HCT116 (cell line): Measurements from ENCODE around the gene NRXN2. TPM values are rescaled to one million over a fixed set of nuclear protein-coding genes. Genes with fewer than 3 reads are reported as not detected.

Source experiments
- ATAC-seq: fragments of 200-7000 bp; cut with Tn5 transposase; 2 replicates; pipeline ENCODE4 v1.9.1; 2020; ENCODE audit warnings: mild to moderate bottlenecking, moderate library complexity
- BruUV-seq: library from RNA; stranded (reverse); fragments of 400-500 nt; replicated peaks from 2 replicates; lab custom pipeline; 2021; lab: Mats Ljungman, UMichigan
- CTCF ChIA-PET: fragments of 300-600 bp; sonication (Branson Sonifier 250); formaldehyde crosslinking; loops from one replicate; lab custom pipeline; 2021; ENCODE audit warnings: antibody characterized with exemption; lab: Charles Lee
- POLR2A ChIA-PET: fragments of 300-600, 350-600 bp; sonication (Branson Sonifier 250); formaldehyde crosslinking; loops from one replicate; lab custom pipeline; 2021; ENCODE audit warnings: antibody characterized with exemption; lab: Charles Lee
- RAD21 ChIA-PET, 2 experiments: fragments of 300-600 bp; sonication (Branson Sonifier 250); formaldehyde crosslinking; loops; one replicate each; lab custom pipeline; 2023; ENCODE audit warnings: low total read pairs in 2 of 2; ENCODE audit not compliant: uncharacterized antibody in 2 of 2, unreplicated experiment in 2 of 2, low non-redundant PET in 1 of 2; lab: Charles Lee
- DNase-seq: peaks from one replicate; pipeline ENCODE4 v3.0.0-alpha.2; 2010; ENCODE audit warnings: low read depth, low spot score
- H2AFZ ChIP-seq: fragments of 200-600 bp; shearing (Covaris generic), sonication (generic); 2 replicates; pipeline ENCODE4 v1.6.1; 2017; ENCODE audit warnings: low read depth, mixed run types, mixed read lengths, antibody characterized with exemption, low read length; ENCODE audit not compliant: poor library complexity, severe bottlenecking
- H3K27ac ChIP-seq: 2 replicates; pipeline ENCODE4 v1.5.1; 2012; ENCODE audit warnings: low read depth, low read length
- H3K27me3 ChIP-seq: fragments of 200-600 bp; sonication (generic); 2 replicates; pipeline ENCODE4 v1.6.1; 2016; ENCODE audit warnings: mixed run types, low read length, mixed read lengths; ENCODE audit not compliant: insufficient read depth
- H3K36me3 ChIP-seq, 2 experiments: fragments of 200-500 bp in 1 of 2; fragments of 200-600 bp in 1 of 2; sonication (Bioruptor generic) in 1 of 2; sonication (generic) in 1 of 2; 2 replicates each; pipeline versions ENCODE4 v1.5.1 to v1.6.1; 2014 to 2016; ENCODE audit warnings: low read length in 2 of 2, inconsistent platforms in 1 of 2, mixed read lengths in 1 of 2, mixed run types in 1 of 2; ENCODE audit not compliant: insufficient read depth in 2 of 2, control insufficient read depth in 1 of 2
- H3K4me1 ChIP-seq, 2 experiments: fragments of 200-600 bp in 1 of 2; sonication (generic) in 1 of 2; 2 replicates each; pipeline versions ENCODE4 v1.5.1 to v1.6.1; 2012 to 2017; ENCODE audit warnings: low read length in 2 of 2, inconsistent platforms in 1 of 2, mild to moderate bottlenecking in 1 of 2, mixed read lengths in 1 of 2, mixed run types in 1 of 2, moderate library complexity in 1 of 2; ENCODE audit not compliant: insufficient read depth in 2 of 2, control insufficient read depth in 1 of 2
- H3K4me2 ChIP-seq: fragments of 200-600 bp; sonication (generic); 2 replicates; pipeline ENCODE4 v1.6.1; 2017; ENCODE audit warnings: mixed run types, low read length, mixed read lengths
- H3K4me3 ChIP-seq, 2 experiments: fragments of 200-600 bp in 1 of 2; sonication (generic) in 1 of 2; replicated peaks in 1 of 2; 2 replicates each; pipeline ENCODE4 v1.5.1; 2011 to 2016; ENCODE audit warnings: low read length in 2 of 2, control low read depth in 1 of 2, low read depth in 1 of 2, mild to moderate bottlenecking in 1 of 2, mixed read lengths in 1 of 2, mixed run types in 1 of 2
- H3K79me2 ChIP-seq: fragments of 200-600 bp; sonication (generic); 2 replicates; pipeline ENCODE4 v1.6.1; 2017; ENCODE audit warnings: mild to moderate bottlenecking, mixed run types, low read length, moderate library complexity, mixed read lengths; ENCODE audit not compliant: insufficient read depth
- H3K9ac ChIP-seq: fragments of 200-600 bp; sonication (generic); 2 replicates; pipeline ENCODE4 v1.6.1; 2016; ENCODE audit warnings: low read length, mixed read lengths
- H3K9me2 ChIP-seq: fragments of 200-600 bp; sonication (generic), shearing (Covaris generic); 2 replicates; pipeline ENCODE4 v1.6.1; 2017; ENCODE audit warnings: mixed run types, mild to moderate bottlenecking, moderate library complexity; ENCODE audit not compliant: insufficient read depth
- H3K9me3 ChIP-seq, 2 experiments: fragments of 200-500 bp in 1 of 2; fragments of 200-600 bp in 1 of 2; sonication (Bioruptor generic) in 1 of 2; sonication (generic) in 1 of 2; 2 replicates each; pipeline ENCODE4 v1.6.1; 2014 to 2017; ENCODE audit warnings: low read length in 2 of 2, mixed read lengths in 2 of 2, inconsistent platforms in 1 of 2, low read depth in 1 of 2, mild to moderate bottlenecking in 1 of 2, mixed run types in 1 of 2, moderate library complexity in 1 of 2; ENCODE audit not compliant: control insufficient read depth in 1 of 2, insufficient read depth in 1 of 2
- H4K20me1 ChIP-seq: fragments of 200-600 bp; sonication (generic), shearing (Covaris generic); 2 replicates; pipeline ENCODE4 v1.6.1; 2017; ENCODE audit warnings: mixed run types, mild to moderate bottlenecking, moderate library complexity; ENCODE audit not compliant: insufficient read depth
- CBX3 ChIP-seq: IDR thresholded peaks from 2 replicates; pipeline ENCODE4 v1.6.1; 2012; ENCODE audit warnings: low read depth
- CTCF ChIP-seq, 3 experiments: fragments of 200-600 bp in 1 of 3; sonication (generic) in 1 of 3; IDR thresholded peaks in 2 of 3; conservative IDR thresholded peaks in 1 of 3; 2 replicates each; pipeline ENCODE4 v1.5.1; 2012 to 2017; ENCODE audit warnings: low read depth in 2 of 3, low read length in 2 of 3, antibody characterized with exemption in 1 of 3, borderline replicate concordance in 1 of 3, control low read depth in 1 of 3, mild to moderate bottlenecking in 1 of 3, mixed read lengths in 1 of 3, mixed run types in 1 of 3, moderate library complexity in 1 of 3; ENCODE audit not compliant: insufficient read depth in 1 of 3
- ELF1 ChIP-seq: IDR thresholded peaks from 2 replicates; pipeline ENCODE4 v1.6.1; 2012; ENCODE audit warnings: low read depth, borderline replicate concordance
- EZH2 ChIP-seq: fragments of 200-600 bp; sonication (generic); IDR thresholded peaks from 2 replicates; pipeline ENCODE4 v1.6.1; 2017; ENCODE audit warnings: antibody characterized with exemption, mixed run types
- EZH2phosphoT487 ChIP-seq: fragments of 200-600 bp; IDR thresholded peaks from 2 replicates; pipeline ENCODE4 v1.6.1; 2018; ENCODE audit warnings: antibody characterized with exemption, borderline replicate concordance
- FOSL1 ChIP-seq: IDR thresholded peaks from 2 replicates; pipeline ENCODE4 v1.6.1; 2012; ENCODE audit warnings: low read depth
- POLR2AphosphoS5 ChIP-seq: IDR thresholded peaks from 2 replicates; pipeline ENCODE4 v1.6.1; 2011; ENCODE audit warnings: mild to moderate bottlenecking, low read depth, low read length, moderate library complexity
- RAD21 ChIP-seq: IDR thresholded peaks from 2 replicates; pipeline ENCODE4 v1.6.1; 2012; ENCODE audit warnings: low read depth, mild to moderate bottlenecking
- TCF7L2 ChIP-seq: IDR thresholded peaks from 2 replicates; pipeline ENCODE4 v1.7.0; 2011; ENCODE audit warnings: borderline replicate concordance, inconsistent platforms; ENCODE audit not compliant: insufficient read depth, insufficient read length; ENCODE audit errors: extremely low read depth
- ZNF274 ChIP-seq: fragments of 200-500 bp; sonication (Bioruptor generic); IDR thresholded peaks from 2 replicates; pipeline ENCODE4 v1.6.1; 2014; ENCODE audit warnings: mild to moderate bottlenecking, low read depth, low read length, inconsistent platforms
- intact Hi-C: fragments of 100-400 bp; cut with micrococcal nuclease; formaldehyde crosslinking; loops from 2 replicates; pipeline ENCODE4 v1.10.0; 2022
- total RNA-seq: library from RNA; stranded (reverse); gene quantifications from one replicate; pipeline ENCODE4 v1.2.1, GENCODE V29; 2021; ENCODE audit not compliant: unreplicated experiment

NRXN2 gene
- total RNA-seq, 1 experiment from 2014 or later = 1.5 TPM

GRCh38 chr11:64602466-64603070, 120.4 kb downstream of the NRXN2 start (continued):
- TF ChIP-seq RAD21 = no peak
- TF ChIP-seq ZNF274 = no peak
- TF ChIP-seq FOSL1 = no peak
- TF ChIP-seq CBX3 = no peak

- TF ChIP-seq POLR2AphosphoS5 = no peak
- TF ChIP-seq EZH2phosphoT487 = no peak
- no peak for TF ChIP-seq FOSL1
- TF ChIP-seq CTCF (IDR thresholded peaks at IDR 0.05 in 2 of 3, conservative IDR thresholded peaks at IDR 0.05 in 1 of 3; ENCODE audit: borderline replicate concordance in 1 of 3, insufficient read depth in 1 of 3, low read depth in 2 of 3, low read length in 2 of 3) = no peak
- TF ChIP-seq TCF7L2 = no peak
- TF ChIP-seq ELF1 = no peak
- no peak for TF ChIP-seq EZH2
- Histone ChIP-seq H3K9ac (no peak overlapping the region), H3K4me3 (no peak overlapping the region), H3K9me2 (no peaks in the 10 kb centered on the region), H3K36me3 (no peaks in the 10 kb centered on the region), H3K79me2 (no peaks in the 10 kb centered on the region), H3K27me3 (no peaks in the 10 kb centered on the region), H3K9me3 (no peaks in the 10 kb centered on the region), H3K4me2 (no peak overlapping the region), H3K4me1 (no peaks in the 10 kb centered on the region), H2AFZ (no peak overlapping the region), H3K27ac (no peak overlapping the region), H4K20me1 (no peaks in the 10 kb centered on the region)
- ChIA-PET RAD21 (no interaction called here), POLR2A (interaction anchor here (0.6 kb wide), 1 partner anchor 101 kb away, joined by 3 read pairs; no protein-coding TSS in a partner anchor), CTCF (no interaction called here)
- intact Hi-C loops = no loop called here
- no TSS peak for BruUV-seq
- DNase-seq (no peak), ATAC-seq (no peak)
These were observed 121.2 kb downstream of the NRXN2 start for GRCh38 chr11:64601605-64602465.
